ENCODE results near the gene PTPN7. TPM values are rescaled to one million over a fixed set of nuclear protein-coding genes. Genes with fewer than 3 reads are reported as not detected.

PTPN7 gene
- total RNA-seq, 1 experiment from 2014 or later, result not detected

GRCh38 chr1:202117898-202118371 is 42.5 kb downstream of the PTPN7 start:
- DNase-seq (no peak), ATAC-seq (no peak)
- H3K27me3 ChIP-seq (ENCODE audit: low read length), result no peaks in the 10 kb centered on the region
- no peaks in the 10 kb centered on the region for H3K9me3 ChIP-seq (ENCODE audit: low read length)
- H3F3A ChIP-seq (ENCODE audit: low read length, unreplicated experiment), result no peaks in the 10 kb centered on the region
- no peak overlapping the region for H3K4me2 ChIP-seq (ENCODE audit: low read length)
- peaks cover 13% of the 10 kb centered on the region for H3K4me1 ChIP-seq (ENCODE audit: insufficient read depth, low read length)
- intact Hi-C loops (cut with micrococcal nuclease), result loop anchor here (2.0 kb wide), 1 partner anchor 119 kb away; no protein-coding TSS in a partner anchor
- TF ChIP-seq EZH2phosphoT487 (IDR thresholded peaks at IDR 0.05; ENCODE audit: borderline replicate concordance, low read length) (no peak), EZH2 (IDR thresholded peaks at IDR 0.05; ENCODE audit: low read length, unreplicated experiment) (no peak), CTCF (conservative IDR thresholded peaks at IDR 0.05; ENCODE audit: low read depth, low read length) (no peak)
- no peaks in the 10 kb centered on the region for H3K36me3 ChIP-seq (ENCODE audit: low read depth, low read length)
- H3K4me3 ChIP-seq (ENCODE audit: low read length), result no peak overlapping the region
- H3K9me2 ChIP-seq (replicated peaks; ENCODE audit: low read length), result no peaks in the 10 kb centered on the region
- H4K20me1 ChIP-seq (ENCODE audit: low read length), result no peaks in the 10 kb centered on the region
- TSS peak; percentile 58 for BruUV-seq (replicated peaks)
- no peak overlapping the region for H2AFZ ChIP-seq (ENCODE audit: low read length)
- ChIA-PET POLR2A (ENCODE audit: unreplicated experiment) (interaction anchor here (0.7 to 2.0 kb wide), 3 partner anchors 32 to 108 kb away, joined by 6 to 9 read pairs (median 7); partner anchors contain the start of gene ELF3), CTCF (interaction anchor here (1.1 kb wide), 1 partner anchor 109 kb away, joined by 5 read pairs; no protein-coding TSS in a partner anchor)
- H3K27ac ChIP-seq (ENCODE audit: low read length), result peak overlapping the region; percentile 58
- peak overlapping the region; percentile 4; the same call in 1 of the 2 replicates for H3K9ac ChIP-seq (ENCODE audit: low read length)
- no peaks in the 10 kb centered on the region for H3K79me2 ChIP-seq (ENCODE audit: low read length)

- Histone ChIP-seq H3K4me3 (ENCODE audit: low read length) (no peak overlapping the region), H2AFZ (ENCODE audit: low read length) (no peak overlapping the region), H3K79me2 (ENCODE audit: low read length) (no peaks in the 10 kb centered on the region), H3K4me2 (ENCODE audit: low read length) (no peak overlapping the region), H3K9me3 (ENCODE audit: low read length) (no peaks in the 10 kb centered on the region), H3K36me3 (ENCODE audit: low read depth, low read length) (no peaks in the 10 kb centered on the region), H3K9me2 (replicated peaks; ENCODE audit: low read length) (no peaks in the 10 kb centered on the region), H3K9ac (ENCODE audit: low read length) (no peak overlapping the region), H3K4me1 (ENCODE audit: insufficient read depth, low read length) (peaks cover 16% of the 10 kb centered on the region), H4K20me1 (ENCODE audit: low read length) (no peaks in the 10 kb centered on the region), H3F3A (ENCODE audit: low read length, unreplicated experiment) (no peaks in the 10 kb centered on the region), H3K27ac (ENCODE audit: low read length) (no peak overlapping the region), H3K27me3 (ENCODE audit: low read length) (no peaks in the 10 kb centered on the region)
- ATAC-seq (no peak), DNase-seq (no peak)
- CTCF ChIA-PET, result no interaction called here
- intact Hi-C loops (cut with micrococcal nuclease), result no loop called here
- TF ChIP-seq EZH2phosphoT487 (IDR thresholded peaks at IDR 0.05; ENCODE audit: borderline replicate concordance, low read length), result no peak
- TF ChIP-seq EZH2 (IDR thresholded peaks at IDR 0.05; ENCODE audit: low read length, unreplicated experiment), result no peak
- TF ChIP-seq CTCF (conservative IDR thresholded peaks at IDR 0.05; ENCODE audit: low read depth, low read length), result no peak
- POLR2A ChIA-PET (ENCODE audit: unreplicated experiment), result no interaction called here
- no TSS peak for BruUV-seq (replicated peaks)
These were observed 44.1 kb downstream of the PTPN7 start for GRCh38 chr1:202116287-202116686.

- Histone ChIP-seq H3K36me3 (ENCODE audit: low read depth, low read length) (no peaks in the 10 kb centered on the region), H3F3A (ENCODE audit: low read length, unreplicated experiment) (no peaks in the 10 kb centered on the region), H3K4me1 (ENCODE audit: insufficient read depth, low read length) (peaks cover 15% of the 10 kb centered on the region), H3K79me2 (ENCODE audit: low read length) (no peaks in the 10 kb centered on the region), H2AFZ (ENCODE audit: low read length) (no peak overlapping the region), H3K27ac (ENCODE audit: low read length) (peak overlapping the region; percentile 43; the same call in 1 of the 2 replicates), H3K4me2 (ENCODE audit: low read length) (no peak overlapping the region), H4K20me1 (ENCODE audit: low read length) (no peaks in the 10 kb centered on the region), H3K9ac (ENCODE audit: low read length) (no peak overlapping the region), H3K9me2 (replicated peaks; ENCODE audit: low read length) (no peaks in the 10 kb centered on the region), H3K4me3 (ENCODE audit: low read length) (no peak overlapping the region), H3K9me3 (ENCODE audit: low read length) (no peaks in the 10 kb centered on the region), H3K27me3 (ENCODE audit: low read length) (no peaks in the 10 kb centered on the region)
- ChIA-PET POLR2A (ENCODE audit: unreplicated experiment) (interaction anchor here (1.1 kb wide), 1 partner anchor 104 kb away, joined by 6 read pairs; the partner anchor contains the start of gene ELF3), CTCF (no interaction called here)
- no peak for TF ChIP-seq EZH2 (IDR thresholded peaks at IDR 0.05; ENCODE audit: low read length, unreplicated experiment)
- TF ChIP-seq EZH2phosphoT487 (IDR thresholded peaks at IDR 0.05; ENCODE audit: borderline replicate concordance, low read length), result no peak
- intact Hi-C loops (cut with micrococcal nuclease), result no loop called here
- TSS peak; percentile 41 for BruUV-seq (replicated peaks)
- ATAC-seq (no peak), DNase-seq (no peak)
These were observed 46.6 kb downstream of the PTPN7 start for GRCh38 chr1:202113690-202114300.

Measured in PC-3 (cell line).